Stimulated activated naive CD8-positive, alpha-beta T cell treated with anti-CD3 and anti-CD28 coated beads, Interleukin-15, amount 100 ng/mL, for 72 hours (primary cell): ENCODE results near the gene CRYL1.
A peak's percentile ranks its signal among the peaks of the same experiment; 100 is the strongest.

Experiments
- ATAC-seq: fragments of 150-1000 bp; cut with Tn5 transposase; 2 replicates; pipeline ENCODE4 v1.10.0; 2021; ENCODE audit warnings: mild to moderate bottlenecking, moderate library complexity
- DNase-seq, 2 donors: peaks; one replicate each; pipeline ENCODE4 v3.0.0; 2021 to 2022
- H3K27ac Mint-ChIP-seq, 2 donors: one replicate each; pipeline ENCODE4 v1.8.0; 2022; ENCODE audit warnings: mild to moderate bottlenecking in 2 of 2, mixed read lengths in 2 of 2, moderate library complexity in 2 of 2
- H3K27me3 Mint-ChIP-seq: one replicate; pipeline ENCODE4 v1.8.0; 2022; ENCODE audit warnings: mixed read lengths
- H3K4me1 Mint-ChIP-seq: one replicate; pipeline ENCODE4 v1.8.0; 2022; ENCODE audit warnings: mild to moderate bottlenecking, mixed read lengths
- H3K4me3 Mint-ChIP-seq, 2 donors: one replicate each; pipeline ENCODE4 v1.8.0; 2022; ENCODE audit warnings: mild to moderate bottlenecking in 2 of 2, mixed read lengths in 2 of 2, moderate library complexity in 1 of 2
- H3K9me3 Mint-ChIP-seq, 2 donors: one replicate each; pipeline ENCODE4 v1.8.0; 2022; ENCODE audit warnings: mixed read lengths in 2 of 2

Gene CRYL1

GRCh38 chr13:20415694-20416107 lies 110.0 kb downstream of the CRYL1 start:
- Mint-ChIP-seq H3K27ac (no peak overlapping the region), H3K4me1 (peaks cover 60% of the 10 kb centered on the region)

DNA sequence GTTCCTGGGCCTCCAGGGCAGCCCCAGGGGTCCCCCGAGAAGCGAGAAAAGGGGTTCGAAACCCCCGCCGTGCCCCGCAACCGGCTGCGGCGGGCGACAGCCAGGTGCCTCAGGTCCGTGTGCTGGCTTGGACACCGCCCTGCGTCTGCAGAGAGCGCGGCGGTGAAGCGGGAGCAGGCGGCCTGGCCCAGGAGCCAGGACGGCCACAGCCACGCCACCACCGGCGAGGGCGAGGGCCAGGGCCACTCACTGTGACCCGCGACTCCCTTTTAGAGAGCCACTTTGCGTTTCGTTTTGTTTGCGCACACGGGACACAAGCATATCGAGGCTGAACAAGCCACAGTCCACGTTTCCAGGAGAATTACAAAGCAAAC lies 110.4 kb downstream of the CRYL1 start:
- peaks cover 56% of the 10 kb centered on the region for H3K4me1 Mint-ChIP-seq

More at GRCh38 chr13:20415694-20416107, 110.0 kb downstream of the CRYL1 start:
- ATAC-seq = no peak
- no peak for DNase-seq
- Mint-ChIP-seq H3K27me3 (no peaks in the 10 kb centered on the region), H3K9me3 (peaks cover 9 to 12% of the 10 kb centered on the region in 2 donors), H3K4me3 (no peak overlapping the region)

GRCh38 chr13:20414546-20415305 lies 110.9 kb downstream of the CRYL1 start:
- Mint-ChIP-seq H3K4me1 (peaks cover 50% of the 10 kb centered on the region), H3K9me3 (peaks cover 9 to 12% of the 10 kb centered on the region in 2 donors), H3K4me3 (no peak overlapping the region), H3K27ac (no peak overlapping the region), H3K27me3 (no peaks in the 10 kb centered on the region)
- DNase-seq (no peak), ATAC-seq (no peak)

More for the DNA sequence above, 110.4 kb downstream of the CRYL1 start:
- peaks cover 9 to 12% of the 10 kb centered on the region in 2 donors for H3K9me3 Mint-ChIP-seq
- DNase-seq (no peak), ATAC-seq (no peak)
- H3K4me3 Mint-ChIP-seq = no peak overlapping the region
- no peaks in the 10 kb centered on the region for H3K27me3 Mint-ChIP-seq
- H3K27ac Mint-ChIP-seq = no peak overlapping the region

DNA sequence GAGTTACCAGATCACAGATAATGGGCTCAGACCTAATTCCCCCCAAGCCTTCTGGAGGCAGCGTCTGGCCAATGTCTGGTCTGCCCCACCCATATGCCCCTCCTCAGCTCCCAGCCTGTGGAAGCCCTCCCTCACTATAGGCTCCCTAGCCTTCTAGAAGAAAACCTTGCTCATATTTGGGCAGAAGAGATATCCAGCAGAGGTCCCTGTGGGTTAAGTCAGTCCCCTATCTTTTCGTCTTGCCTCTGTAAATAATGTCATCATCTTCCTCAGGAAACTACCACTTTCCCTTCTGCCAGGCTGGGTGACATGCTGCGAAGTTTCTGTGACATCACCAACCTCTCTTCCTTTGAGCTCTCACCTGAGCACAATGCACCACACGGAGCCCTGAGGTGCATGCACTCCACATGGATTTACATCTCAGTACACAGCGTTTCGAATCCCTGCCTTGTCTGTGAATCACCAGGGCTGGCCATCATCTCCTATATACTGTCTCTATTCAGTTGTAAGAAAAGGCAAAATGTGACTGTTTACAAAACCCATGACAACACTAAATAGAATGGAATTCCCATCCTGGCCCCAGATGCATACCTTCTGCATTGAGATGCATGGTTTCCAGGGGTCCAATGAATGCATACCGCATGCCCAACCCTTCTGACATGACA lies 112.8 kb downstream of the CRYL1 start:
- Mint-ChIP-seq H3K27ac (peak overlapping the region in 1 of 2 donors; percentile 82), H3K27me3 (no peaks in the 10 kb centered on the region), H3K4me1 (peaks cover 34% of the 10 kb centered on the region), H3K9me3 (peaks cover 0 to 5% of the 10 kb centered on the region in 2 donors), H3K4me3 (peak overlapping the region; percentile 46 to 63)
- ATAC-seq = peak; percentile 75
- DNase-seq = peak in 1 of 2 donors; percentile 49

DNA sequence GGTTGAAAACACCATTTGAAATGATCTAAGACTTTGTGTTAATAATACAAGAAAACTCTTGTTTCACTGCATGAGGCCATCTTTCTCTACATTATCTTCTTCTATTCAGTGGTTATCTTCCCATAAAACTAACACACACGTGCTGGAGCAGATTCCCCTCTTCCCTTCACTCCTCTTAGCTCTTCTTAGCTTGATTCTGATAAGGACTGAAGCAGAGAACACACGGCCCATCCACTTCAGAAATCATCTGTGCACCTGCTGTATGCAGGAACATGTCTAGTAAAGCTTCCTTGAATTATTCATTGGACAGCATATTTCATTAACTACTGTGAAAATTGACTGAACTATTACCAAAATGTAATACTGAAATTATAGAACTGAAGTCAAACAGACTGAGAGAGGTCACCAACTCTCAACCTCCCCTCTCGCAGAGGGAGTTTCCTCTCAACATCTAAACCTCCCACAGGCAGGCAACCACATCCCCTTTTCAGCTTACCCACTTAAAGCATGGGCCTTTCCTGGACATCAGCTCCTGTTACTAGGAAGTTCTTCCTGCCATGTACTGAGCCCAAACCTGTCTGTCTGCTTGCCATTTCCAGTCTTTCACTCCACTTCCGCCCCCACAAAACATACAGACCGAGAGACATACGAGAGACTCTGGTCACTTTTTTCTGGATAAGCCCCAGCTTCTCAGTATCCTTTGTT lies 113.9 kb downstream of the CRYL1 start:
- peak overlapping the region; percentile 62 for H3K4me3 Mint-ChIP-seq
- H3K27ac Mint-ChIP-seq = peak overlapping the region in 1 of 2 donors; percentile 53
- peak; percentile 22 to 67 for DNase-seq
- peaks cover 0 to 5% of the 10 kb centered on the region in 2 donors for H3K9me3 Mint-ChIP-seq
- ATAC-seq = peak; percentile 90
- peaks cover 36% of the 10 kb centered on the region for H3K4me1 Mint-ChIP-seq
- no peaks in the 10 kb centered on the region for H3K27me3 Mint-ChIP-seq

- Mint-ChIP-seq H3K4me3 (no peak overlapping the region), H3K4me1 (peaks cover 36% of the 10 kb centered on the region), H3K27ac (no peak overlapping the region), H3K9me3 (peaks cover 0 to 1% of the 10 kb centered on the region in 2 donors), H3K27me3 (no peaks in the 10 kb centered on the region)
- no peak for DNase-seq
- no peak for ATAC-seq
Measured at GRCh38 chr13:20410726-20411125, 114.9 kb downstream of the CRYL1 start.

- Mint-ChIP-seq H3K4me1 (peaks cover 29% of the 10 kb centered on the region), H3K9me3 (no peaks in the 10 kb centered on the region), H3K27me3 (no peaks in the 10 kb centered on the region), H3K4me3 (no peak overlapping the region), H3K27ac (no peak overlapping the region)
- ATAC-seq = no peak
- no peak for DNase-seq
Measured at GRCh38 chr13:20408181-20408580, 117.5 kb downstream of the CRYL1 start.

DNA sequence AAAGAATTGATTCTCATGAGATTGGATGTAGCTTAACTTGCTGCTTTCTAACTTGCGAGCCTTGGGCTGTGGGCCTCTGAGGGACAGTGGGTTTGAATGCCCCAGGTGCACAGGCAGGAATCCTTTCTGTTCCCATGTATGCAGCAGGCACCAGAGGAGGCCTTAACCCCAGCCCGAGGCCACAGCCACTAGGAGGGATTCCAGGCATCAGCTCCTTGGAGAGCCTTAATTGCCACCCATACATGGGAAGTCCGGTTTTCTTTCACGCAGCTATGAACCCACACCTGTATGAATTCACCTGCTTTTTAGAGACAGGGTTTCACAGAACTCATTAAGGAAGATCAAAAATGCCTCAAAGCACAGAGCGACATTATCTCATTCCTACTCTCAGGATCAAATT lies 117.9 kb downstream of the CRYL1 start:
- Mint-ChIP-seq H3K9me3 (no peaks in the 10 kb centered on the region), H3K27me3 (no peaks in the 10 kb centered on the region), H3K4me3 (no peak overlapping the region), H3K27ac (no peak overlapping the region), H3K4me1 (peaks cover 29% of the 10 kb centered on the region)
- DNase-seq (no peak), ATAC-seq (no peak)

- H3K27ac Mint-ChIP-seq = no peak overlapping the region
- H3K4me1 Mint-ChIP-seq = peaks cover 28% of the 10 kb centered on the region
- H3K9me3 Mint-ChIP-seq = no peaks in the 10 kb centered on the region
- ATAC-seq = no peak
- peaks cover 8% of the 10 kb centered on the region for H3K27me3 Mint-ChIP-seq
- no peak for DNase-seq
- H3K4me3 Mint-ChIP-seq = no peak overlapping the region
Measured at GRCh38 chr13:20405691-20406090, 120.0 kb downstream of the CRYL1 start.

GRCh38 chr13:20404488-20405222 lies 121.0 kb downstream of the CRYL1 start:
- Mint-ChIP-seq H3K27me3 (peaks cover 8% of the 10 kb centered on the region), H3K4me3 (no peak overlapping the region), H3K9me3 (no peaks in the 10 kb centered on the region), H3K27ac (no peak overlapping the region), H3K4me1 (peaks cover 28% of the 10 kb centered on the region)
- DNase-seq = no peak
- ATAC-seq = no peak

DNA sequence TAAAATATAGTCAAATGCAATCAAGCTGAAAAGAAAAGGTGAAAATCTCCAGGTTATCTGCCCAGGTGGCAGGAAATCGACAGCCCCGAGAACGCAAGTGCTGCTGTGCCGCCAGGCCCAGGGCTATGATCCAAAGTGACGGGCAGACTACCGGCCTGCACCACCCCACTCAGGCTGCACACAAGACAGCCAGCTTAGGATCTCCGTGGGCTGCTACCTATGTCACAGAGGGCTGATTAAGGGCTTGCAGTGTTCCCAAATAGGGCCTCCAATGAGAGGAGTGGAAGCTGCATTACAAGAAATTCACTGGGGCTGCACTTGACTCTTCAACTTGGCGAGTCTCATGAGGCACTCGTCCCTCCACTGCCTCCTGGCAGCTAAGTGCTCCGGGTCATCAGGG lies 121.8 kb downstream of the CRYL1 start:
- no peak for ATAC-seq
- Mint-ChIP-seq H3K27me3 (peaks cover 8% of the 10 kb centered on the region), H3K4me3 (no peak overlapping the region), H3K4me1 (peaks cover 28% of the 10 kb centered on the region), H3K9me3 (no peaks in the 10 kb centered on the region), H3K27ac (no peak overlapping the region)
- DNase-seq = no peak

DNA sequence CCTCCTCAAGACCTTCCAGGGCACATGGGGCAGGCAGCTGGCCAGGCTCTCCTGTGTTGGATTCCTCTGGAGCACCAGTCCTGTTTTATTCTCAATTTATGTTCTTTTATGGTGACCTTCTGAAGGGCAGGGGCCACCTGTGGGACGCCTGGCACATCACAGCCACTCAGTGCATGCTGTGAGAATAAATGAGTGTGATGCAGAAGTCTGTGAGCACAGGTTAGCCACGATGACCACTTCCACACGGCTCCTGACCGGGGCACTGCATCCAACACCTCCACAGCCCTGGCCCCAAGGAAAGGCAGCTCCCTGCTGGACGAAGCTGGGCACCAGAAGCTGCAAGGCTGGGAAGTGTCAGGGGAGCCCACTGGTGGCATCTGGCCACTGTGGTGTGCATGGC lies 122.8 kb downstream of the CRYL1 start:
- peaks cover 8% of the 10 kb centered on the region for H3K27me3 Mint-ChIP-seq
- DNase-seq = no peak
- peaks cover 26% of the 10 kb centered on the region for H3K4me1 Mint-ChIP-seq
- H3K9me3 Mint-ChIP-seq = no peaks in the 10 kb centered on the region
- ATAC-seq = no peak
- H3K27ac Mint-ChIP-seq = peak overlapping the region; percentile 43 to 65
- peak overlapping the region in 1 of 2 donors; percentile 13 for H3K4me3 Mint-ChIP-seq

GRCh38 chr13:20401931-20402856 lies 123.5 kb downstream of the CRYL1 start:
- peaks cover 8% of the 10 kb centered on the region for H3K27me3 Mint-ChIP-seq
- ATAC-seq = no peak
- peaks cover 23% of the 10 kb centered on the region for H3K4me1 Mint-ChIP-seq
- no peaks in the 10 kb centered on the region for H3K9me3 Mint-ChIP-seq
- peak overlapping the region; percentile 43 to 65 for H3K27ac Mint-ChIP-seq
- no peak for DNase-seq
- H3K4me3 Mint-ChIP-seq = peak overlapping the region in 1 of 2 donors; percentile 13

DNA sequence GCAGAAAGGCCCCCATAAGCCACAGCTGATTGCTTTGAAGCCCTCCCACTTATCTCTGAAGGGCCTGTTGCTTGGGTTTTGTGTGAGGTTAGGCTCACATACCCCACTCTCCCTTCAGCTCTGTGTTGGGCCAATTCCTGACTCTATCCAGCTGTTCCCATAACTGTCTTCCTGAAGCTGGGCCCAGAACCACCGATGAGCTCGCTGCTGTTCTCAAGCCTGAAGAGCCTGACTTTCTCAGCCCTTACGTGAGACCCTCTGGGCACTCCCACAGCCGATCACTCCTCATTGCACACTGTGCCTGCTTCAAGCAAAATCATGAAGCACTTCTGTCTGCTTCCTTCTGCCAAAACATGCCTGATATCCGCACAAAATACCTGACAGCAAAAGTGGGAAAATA lies 124.1 kb downstream of the CRYL1 start:
- DNase-seq (no peak), ATAC-seq (no peak)
- Mint-ChIP-seq H3K27ac (no peak overlapping the region), H3K4me3 (no peak overlapping the region), H3K4me1 (peaks cover 23% of the 10 kb centered on the region), H3K27me3 (peaks cover 8% of the 10 kb centered on the region), H3K9me3 (peaks cover 4 to 5% of the 10 kb centered on the region in 2 donors)
